Limb (tissue), 2 donors: Measurements from ENCODE around the gene CDPF1.
"Not testable (repeated sequence)": the region's sequence is repeated elsewhere in the genome, so short reads cannot be mapped to it uniquely, and the experiment has no call there.

Experiments
- DNase-seq, 2 donors: peaks; one replicate each; pipeline ENCODE4 v3.0.0-alpha.2; 2016; ENCODE audit errors: extremely low spot score in 2 of 2

The CDPF1 gene

GRCh38 chr22:46226577-46226976 is 23.5 kb downstream of the CDPF1 start:
- DNase-seq: no peak

- DNase-seq: no peak
These were observed 24.5 kb downstream of the CDPF1 start for GRCh38 chr22:46225631-46226030.

- no peak for DNase-seq
These were observed 25.2 kb downstream of the CDPF1 start for GRCh38 chr22:46224898-46225290.

- no peak for DNase-seq
These were observed 25.8 kb downstream of the CDPF1 start for GRCh38 chr22:46224044-46224897.

- DNase-seq: no peak
These were observed 29.2 kb downstream of the CDPF1 start for GRCh38 chr22:46220921-46221320.

- DNase-seq: no peak
These were observed 30.5 kb downstream of the CDPF1 start for GRCh38 chr22:46219636-46220035.

- DNase-seq: no peak
These were observed 35.5 kb downstream of the CDPF1 start for GRCh38 chr22:46214616-46215015.

GRCh38 chr22:46214149-46214548 is 35.9 kb downstream of the CDPF1 start:
- no peak for DNase-seq

GRCh38 chr22:46213052-46213451 is 37.0 kb downstream of the CDPF1 start:
- DNase-seq: no peak

GRCh38 chr22:46212195-46212594 is 37.9 kb downstream of the CDPF1 start:
- no peak for DNase-seq

- no peak for DNase-seq
These were observed 40.8 kb downstream of the CDPF1 start for GRCh38 chr22:46209262-46209661.

GRCh38 chr22:46203601-46203980 is 46.5 kb downstream of the CDPF1 start:
- DNase-seq: no peak

- no peak for DNase-seq
These were observed 47.0 kb downstream of the CDPF1 start for GRCh38 chr22:46202897-46203600.

- DNase-seq: no peak
These were observed 48.9 kb downstream of the CDPF1 start for GRCh38 chr22:46201059-46201757.

- DNase-seq: not testable (repeated sequence)
These were observed 51.3 kb downstream of the CDPF1 start for GRCh38 chr22:46198806-46199205.

- DNase-seq: no peak
These were observed 51.8 kb downstream of the CDPF1 start for GRCh38 chr22:46198274-46198673.

GRCh38 chr22:46196278-46196677 is 53.8 kb downstream of the CDPF1 start:
- DNase-seq: no peak

- DNase-seq: no peak
These were observed 54.5 kb downstream of the CDPF1 start for GRCh38 chr22:46195487-46196165.
